HG02759 (cell line): ENCODE measurements around the gene CSNK1G1.
"Not testable (repeated sequence)": the region's sequence is repeated elsewhere in the genome, so short reads cannot be mapped to it uniquely, and the experiment has no call there.

Experiments
- ATAC-seq: cut with Tn5 transposase; IDR thresholded peaks from one replicate; pipeline ENCODE4 v1.9.1; 2021; ENCODE audit warnings: mild to moderate bottlenecking, moderate library complexity; ENCODE audit not compliant: unreplicated experiment

The CSNK1G1 gene

GRCh38 chr15:64351265-64351664, 4.7 kb downstream of the CSNK1G1 start:
- no peak for ATAC-seq

DNA sequence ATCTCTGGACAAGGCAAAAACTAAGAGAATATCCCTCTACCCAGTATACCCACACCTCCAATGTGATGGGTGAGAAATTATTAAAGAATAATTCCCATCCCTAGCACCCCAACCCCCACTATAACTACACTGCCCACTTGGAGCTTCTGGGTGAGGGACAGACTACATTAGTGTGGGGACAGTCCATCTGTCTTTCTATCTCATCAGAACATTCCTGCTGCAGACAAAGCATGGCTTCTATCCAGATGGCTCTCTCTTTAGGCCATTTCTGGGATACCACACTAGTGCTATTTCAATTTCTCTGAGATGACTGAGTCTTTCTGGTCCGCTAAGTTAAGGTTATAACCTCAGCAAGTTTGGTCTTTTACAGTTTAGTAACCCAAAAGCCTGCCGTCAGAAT, 6.6 kb downstream of the CSNK1G1 start:
- ATAC-seq, result no peak

- no peak for ATAC-seq
These were observed 7.5 kb downstream of the CSNK1G1 start for GRCh38 chr15:64348455-64348854.

DNA sequence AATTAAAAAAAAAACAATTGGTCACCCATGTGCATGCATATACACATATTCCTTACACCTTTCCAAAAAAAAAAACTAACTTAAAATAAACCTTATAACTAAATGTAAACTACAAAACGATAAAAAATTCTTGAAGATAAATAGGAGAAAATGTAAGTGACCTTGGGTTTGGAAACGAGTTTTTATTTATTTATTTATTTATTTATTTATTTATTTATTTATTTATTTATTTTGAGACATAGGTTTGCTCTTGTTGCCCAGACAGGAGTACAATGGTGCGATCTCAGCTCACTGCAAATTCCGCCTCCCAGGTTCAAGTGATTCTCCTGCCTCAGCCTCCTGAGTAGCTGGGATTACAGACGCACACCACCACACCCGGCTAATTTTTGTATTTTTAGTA, 9.7 kb downstream of the CSNK1G1 start:
- not testable (repeated sequence) for ATAC-seq

- ATAC-seq, result no peak
These were observed 11.2 kb downstream of the CSNK1G1 start for GRCh38 chr15:64344651-64345294.

DNA sequence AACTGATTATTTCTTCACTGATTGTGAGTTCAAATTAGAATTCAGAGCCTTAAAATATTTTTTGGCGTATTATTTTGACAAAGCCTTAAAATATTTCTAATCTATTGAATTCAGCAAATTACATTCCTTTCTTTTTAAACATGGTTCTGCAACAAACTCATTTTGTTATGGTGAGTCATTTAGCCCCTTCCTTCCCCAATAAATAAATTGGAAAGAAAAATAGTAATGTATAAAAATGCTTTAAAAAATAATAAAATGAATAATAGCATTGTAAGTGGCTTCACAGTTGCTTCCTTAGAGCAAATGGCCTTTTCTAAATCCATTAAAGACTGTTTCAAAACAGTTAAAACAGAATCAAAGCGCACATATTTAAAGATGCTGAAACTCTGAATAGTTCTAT, 12.1 kb downstream of the CSNK1G1 start:
- ATAC-seq, result no peak

GRCh38 chr15:64343222-64343621, 12.8 kb downstream of the CSNK1G1 start:
- ATAC-seq, result no peak

DNA sequence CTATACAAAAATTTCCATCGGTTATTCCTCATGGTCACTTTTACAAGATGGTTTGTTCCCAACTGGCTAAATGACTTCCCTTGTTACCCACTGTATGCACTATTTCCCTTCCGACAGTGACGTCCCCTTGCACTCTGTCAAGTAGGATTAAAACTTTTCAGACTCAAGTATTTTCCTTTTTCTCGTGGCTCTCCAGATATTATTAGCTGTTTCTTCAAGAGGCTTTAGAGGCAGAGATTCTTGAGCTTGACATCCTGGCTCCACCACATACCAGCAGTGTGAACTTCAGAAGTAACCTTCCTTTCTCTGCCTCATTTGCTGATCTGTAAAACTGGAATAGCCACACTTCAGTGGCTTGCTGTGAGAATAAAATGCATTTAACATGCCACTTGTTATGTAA, 14.0 kb downstream of the CSNK1G1 start:
- no peak for ATAC-seq

GRCh38 chr15:64340355-64340754, 15.6 kb downstream of the CSNK1G1 start:
- ATAC-seq, result no peak

- no peak for ATAC-seq
These were observed 18.2 kb downstream of the CSNK1G1 start for GRCh38 chr15:64337761-64338160.

DNA sequence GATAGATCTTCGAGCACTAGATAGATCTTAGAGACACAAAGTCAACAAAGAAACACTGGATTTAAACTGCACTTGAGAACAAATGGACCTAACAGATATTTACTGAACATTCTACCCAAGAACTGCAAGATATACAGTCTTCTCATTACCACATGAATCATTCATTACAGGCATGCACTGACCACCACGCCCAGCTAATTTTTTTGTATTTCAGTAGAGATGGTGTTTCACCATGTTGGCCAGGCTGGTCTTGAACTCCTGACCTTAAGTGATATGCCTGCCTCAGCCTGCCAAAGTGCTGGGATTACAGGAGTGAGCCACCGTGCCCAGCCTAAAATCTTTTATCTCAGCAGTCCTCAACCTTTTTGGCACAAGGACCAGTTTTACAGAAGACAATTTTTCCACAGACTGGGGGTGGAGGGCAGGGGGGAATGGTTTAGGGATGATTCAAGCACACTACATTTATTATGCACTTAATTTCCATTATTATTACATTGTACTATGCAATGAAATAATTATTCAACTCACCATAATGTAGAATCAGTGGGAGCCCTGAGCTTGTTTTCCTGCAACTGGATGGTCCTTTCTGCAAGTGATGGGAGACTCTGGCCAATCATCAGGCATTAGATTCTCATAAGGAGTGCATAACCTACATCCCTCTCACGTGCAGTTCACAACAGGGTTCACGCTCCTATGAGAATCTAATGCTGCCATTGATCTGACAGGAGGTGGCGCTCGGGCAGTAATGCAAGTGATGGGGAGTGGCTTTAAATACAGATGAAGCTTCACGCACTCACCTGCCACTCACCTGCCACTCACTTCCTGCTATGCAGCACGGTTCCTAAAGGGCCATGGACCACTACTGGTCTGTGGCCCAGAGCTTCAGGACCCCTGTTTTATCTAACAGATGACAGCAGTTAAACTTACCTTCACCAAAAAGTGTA, 21.7 kb downstream of the CSNK1G1 start:
- ATAC-seq, result no peak

DNA sequence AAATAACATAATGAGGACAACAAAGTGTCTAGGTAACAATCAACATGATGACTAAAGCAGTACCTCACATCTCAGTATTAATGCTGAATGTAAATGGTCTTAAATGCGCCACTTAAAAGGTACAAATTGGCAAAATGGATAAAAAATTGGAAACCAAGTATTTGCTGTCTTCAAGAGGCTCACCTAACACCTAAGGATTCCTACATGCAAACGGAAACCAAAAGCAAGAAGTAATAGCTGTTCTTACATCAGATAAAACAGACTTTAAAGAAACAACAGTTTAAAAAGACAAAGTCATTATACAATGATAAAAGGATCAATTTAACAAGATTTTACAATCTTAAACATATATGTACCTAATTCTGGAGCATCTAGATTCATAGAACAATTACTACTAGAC, 22.5 kb downstream of the CSNK1G1 start:
- ATAC-seq, result no peak

DNA sequence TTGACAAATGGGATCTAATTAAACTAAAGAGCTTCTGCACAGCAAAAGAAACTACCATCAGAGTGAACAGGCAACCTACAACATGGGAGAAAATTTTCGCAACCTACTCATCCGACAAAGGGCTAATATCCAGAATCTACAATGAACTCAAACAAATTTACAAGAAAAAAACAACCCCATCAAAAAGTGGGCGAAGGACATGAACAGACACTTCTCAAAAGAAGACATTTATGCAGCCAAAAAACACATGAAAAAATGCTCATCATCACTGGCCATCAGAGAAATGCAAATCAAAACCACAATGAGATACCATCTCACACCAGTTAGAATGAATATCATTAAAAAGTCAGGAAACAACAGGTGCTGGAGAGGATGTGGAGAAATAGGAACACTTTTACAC, 24.3 kb downstream of the CSNK1G1 start:
- ATAC-seq, result not testable (repeated sequence)

DNA sequence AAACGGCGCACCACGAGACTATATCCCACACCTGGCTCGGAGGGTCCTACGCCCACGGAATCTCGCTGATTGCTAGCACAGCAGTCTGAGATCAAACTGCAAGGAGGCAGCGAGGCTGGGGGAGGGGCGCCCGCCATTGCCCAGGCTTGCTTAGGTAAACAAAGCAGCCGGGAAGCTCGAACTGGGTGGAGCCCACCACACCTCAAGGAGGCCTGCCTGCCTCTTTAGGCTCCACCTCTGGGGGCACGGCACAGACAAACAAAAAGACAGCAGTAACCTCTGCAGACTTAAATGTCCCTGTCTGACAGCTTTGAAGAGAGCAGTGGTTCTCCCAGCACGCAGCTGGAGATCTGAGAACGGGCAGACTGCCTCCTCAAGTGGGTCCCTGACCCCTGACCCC, 29.0 kb downstream of the CSNK1G1 start:
- not testable (repeated sequence) for ATAC-seq

DNA sequence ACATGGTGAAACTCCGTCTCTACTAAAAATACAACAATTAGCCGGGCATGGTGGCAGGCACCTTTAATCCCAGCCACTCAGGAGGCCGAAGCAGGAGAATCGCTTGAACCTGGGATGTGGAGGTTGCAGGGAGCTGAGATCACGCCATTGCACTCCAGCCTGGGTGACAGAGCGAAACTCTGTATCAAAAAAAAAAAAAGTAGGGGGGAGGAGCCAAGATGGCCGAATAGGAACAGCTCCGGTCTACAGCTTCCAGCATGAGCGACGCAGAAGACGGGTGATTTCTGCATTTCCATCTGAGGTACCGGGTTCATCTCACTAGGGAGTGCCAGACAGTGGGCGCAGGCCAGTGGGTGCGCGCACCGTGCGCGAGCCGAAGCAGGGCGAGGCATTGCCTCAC, 29.5 kb downstream of the CSNK1G1 start:
- not testable (repeated sequence) for ATAC-seq

DNA sequence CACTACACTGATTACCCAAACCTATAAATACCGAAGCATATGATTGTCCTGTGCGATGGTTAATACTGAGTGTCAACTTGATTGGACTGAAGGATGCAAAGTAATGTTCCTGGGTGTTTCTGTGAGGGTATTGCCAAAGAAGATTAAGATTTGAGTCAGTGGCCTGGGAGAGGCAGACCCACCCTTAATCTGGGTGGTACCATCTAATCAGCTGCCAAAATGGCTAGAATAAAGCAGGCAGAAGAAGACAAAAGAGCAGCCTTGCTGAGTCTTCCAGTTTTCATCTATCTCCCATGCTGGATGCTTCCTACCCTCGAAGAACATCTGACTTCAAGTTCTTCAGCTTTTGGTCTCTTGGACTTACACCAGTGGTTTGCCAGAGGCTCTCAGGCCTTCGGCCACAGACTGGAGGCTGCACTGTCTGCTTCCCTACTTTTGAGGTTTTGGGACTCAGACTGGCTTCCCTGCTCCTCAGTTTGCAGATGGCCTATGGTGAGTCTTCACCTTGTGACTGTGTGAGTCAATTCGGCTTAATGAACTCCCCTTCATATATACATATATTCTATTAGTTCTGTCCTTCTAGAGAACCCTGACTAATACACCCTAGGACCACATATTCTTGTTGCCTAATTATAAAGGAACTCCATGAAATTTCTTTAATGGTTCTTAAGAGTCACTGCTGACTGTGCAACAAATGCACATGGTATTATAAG, 31.7 kb downstream of the CSNK1G1 start:
- no peak for ATAC-seq

DNA sequence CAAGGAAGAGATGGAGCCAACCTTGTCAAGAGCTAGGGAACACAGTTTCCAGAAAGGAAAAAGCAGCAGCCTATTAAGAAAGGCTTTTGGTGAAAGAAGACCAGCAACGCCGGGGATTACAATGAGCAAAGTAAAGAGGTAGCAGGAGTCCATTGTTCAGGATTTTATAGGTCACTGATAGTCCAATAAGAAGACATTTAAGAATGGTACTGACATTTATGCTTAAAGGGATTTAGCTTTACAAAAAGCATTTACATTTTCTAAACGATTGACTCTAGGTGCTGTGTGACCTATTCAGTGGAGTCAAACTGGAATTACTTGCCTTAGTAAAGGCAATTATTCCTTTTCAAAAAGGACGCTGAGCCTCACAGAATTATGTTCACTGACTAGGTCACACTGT, 40.8 kb downstream of the CSNK1G1 start:
- no peak for ATAC-seq

- no peak for ATAC-seq
These were observed 41.5 kb downstream of the CSNK1G1 start for GRCh38 chr15:64314456-64314855.

- ATAC-seq, result no peak
These were observed 44.4 kb downstream of the CSNK1G1 start for GRCh38 chr15:64311566-64311965.

- ATAC-seq, result no peak
These were observed 45.9 kb downstream of the CSNK1G1 start for GRCh38 chr15:64310036-64310435.

DNA sequence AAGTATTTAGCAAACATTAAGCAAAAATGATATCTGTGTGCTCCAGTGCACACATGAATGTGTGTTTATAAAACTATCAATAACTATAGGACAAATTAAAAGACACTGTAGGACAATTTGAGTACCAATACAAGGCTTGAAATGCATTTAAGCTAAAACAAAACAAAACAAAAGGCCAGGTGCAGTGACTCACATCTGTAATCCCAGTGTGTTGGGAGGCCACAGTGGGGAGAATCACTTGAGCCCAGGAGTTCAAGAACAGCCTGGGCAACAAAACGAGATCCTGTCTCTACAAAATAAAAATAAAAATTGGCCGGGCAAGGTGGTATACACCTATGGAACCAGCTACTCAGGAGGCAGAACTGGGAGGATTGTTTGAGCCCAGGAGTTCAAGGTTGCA, 50.7 kb downstream of the CSNK1G1 start:
- no peak for ATAC-seq

DNA sequence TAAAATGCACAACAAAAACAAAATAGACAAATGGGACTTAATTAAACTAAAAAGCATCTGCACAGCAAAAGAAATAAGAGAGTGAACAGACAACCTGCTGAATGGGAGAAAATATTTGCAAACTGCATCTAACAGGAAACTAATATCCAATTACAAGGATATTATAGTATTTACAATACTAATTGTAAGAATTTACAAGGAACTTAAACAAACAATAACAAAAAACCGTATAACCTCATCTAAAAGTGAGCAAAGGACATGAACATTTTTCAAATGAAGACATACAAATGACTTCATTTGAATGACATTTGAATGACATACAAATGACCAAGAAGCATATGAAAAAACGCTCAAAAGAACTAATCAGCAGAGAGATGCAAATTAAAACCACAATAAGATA, 66.4 kb downstream of the CSNK1G1 start:
- ATAC-seq, result no peak
